Erythroblast (primary cell): Measurements from ENCODE around the gene PPHLN1.

Source experiments
- DNase-seq, 2 experiments: peaks; one replicate each; lab custom pipeline; 2025; lab: John Stamatoyannopoulos, UW
- GATA1 ChIP-seq: IDR thresholded peaks from 2 replicates; pipeline ENCODE4 v1.6.1; 2011; ENCODE audit warnings: low read depth, mild to moderate bottlenecking, control low read depth, low read length, moderate library complexity
- POLR2A ChIP-seq: IDR thresholded peaks from 2 replicates; pipeline ENCODE4 v1.6.1; 2011; ENCODE audit warnings: mild to moderate bottlenecking, low read length

The PPHLN1 gene, protein sequence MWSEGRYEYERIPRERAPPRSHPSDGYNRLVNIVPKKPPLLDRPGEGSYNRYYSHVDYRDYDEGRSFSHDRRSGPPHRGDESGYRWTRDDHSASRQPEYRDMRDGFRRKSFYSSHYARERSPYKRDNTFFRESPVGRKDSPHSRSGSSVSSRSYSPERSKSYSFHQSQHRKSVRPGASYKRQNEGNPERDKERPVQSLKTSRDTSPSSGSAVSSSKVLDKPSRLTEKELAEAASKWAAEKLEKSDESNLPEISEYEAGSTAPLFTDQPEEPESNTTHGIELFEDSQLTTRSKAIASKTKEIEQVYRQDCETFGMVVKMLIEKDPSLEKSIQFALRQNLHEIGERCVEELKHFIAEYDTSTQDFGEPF

DNA sequence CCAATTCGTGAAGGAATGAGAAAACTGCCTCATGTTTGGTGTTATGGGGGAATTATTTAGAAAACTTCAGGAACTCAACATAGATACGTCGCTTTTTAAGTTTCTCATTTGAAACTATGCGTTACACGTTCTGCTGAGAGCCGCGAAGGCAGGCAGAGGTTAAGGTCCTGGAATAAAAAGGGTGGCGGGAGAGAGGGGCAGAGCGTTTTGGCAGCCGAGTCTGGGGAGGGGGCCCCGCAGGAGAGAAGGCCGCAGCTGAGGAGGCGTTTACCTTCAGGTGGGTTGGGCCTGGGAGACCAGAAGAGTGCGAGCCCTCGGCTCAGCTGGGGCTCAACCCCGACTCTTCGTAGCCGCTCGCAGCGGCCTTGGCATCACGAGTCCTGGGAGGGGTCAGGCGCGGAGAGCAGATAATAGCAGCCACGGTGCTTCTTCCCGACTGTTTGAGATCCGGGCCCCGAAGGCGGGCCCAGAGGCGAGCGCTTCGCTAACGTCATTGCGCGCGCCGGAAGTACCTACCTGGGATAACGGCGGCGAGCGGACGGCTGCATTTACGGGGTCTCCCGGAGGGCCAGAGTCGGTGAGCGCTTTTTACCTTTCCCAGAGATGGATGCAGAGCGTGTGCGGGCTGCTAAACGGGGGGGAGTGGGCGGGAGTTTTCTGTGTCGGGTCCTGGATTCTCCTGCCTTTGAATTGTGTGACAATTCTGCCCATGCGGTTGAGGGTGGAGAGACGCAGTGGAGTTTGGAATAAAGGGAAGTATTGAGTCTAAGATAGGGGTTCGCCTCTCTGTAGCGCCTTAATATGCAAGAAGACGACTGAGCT is at the start of gene PPHLN1, which contains the start of gene ZCRB1:
PPHLN1 (plus strand) TSS at position 515 of the 822 bp plus-strand sequence. CDS start 9,736 bp downstream, outside the sequence.
ZCRB1 (minus strand) TSS at position 442 of the 822 bp plus-strand sequence. CDS start 1,992 bp downstream, outside the sequence.
- peak; percentile 94 for TF ChIP-seq POLR2A
- TF ChIP-seq GATA1, result no peak
- peak; percentile 93 to 94 for DNase-seq

DNA sequence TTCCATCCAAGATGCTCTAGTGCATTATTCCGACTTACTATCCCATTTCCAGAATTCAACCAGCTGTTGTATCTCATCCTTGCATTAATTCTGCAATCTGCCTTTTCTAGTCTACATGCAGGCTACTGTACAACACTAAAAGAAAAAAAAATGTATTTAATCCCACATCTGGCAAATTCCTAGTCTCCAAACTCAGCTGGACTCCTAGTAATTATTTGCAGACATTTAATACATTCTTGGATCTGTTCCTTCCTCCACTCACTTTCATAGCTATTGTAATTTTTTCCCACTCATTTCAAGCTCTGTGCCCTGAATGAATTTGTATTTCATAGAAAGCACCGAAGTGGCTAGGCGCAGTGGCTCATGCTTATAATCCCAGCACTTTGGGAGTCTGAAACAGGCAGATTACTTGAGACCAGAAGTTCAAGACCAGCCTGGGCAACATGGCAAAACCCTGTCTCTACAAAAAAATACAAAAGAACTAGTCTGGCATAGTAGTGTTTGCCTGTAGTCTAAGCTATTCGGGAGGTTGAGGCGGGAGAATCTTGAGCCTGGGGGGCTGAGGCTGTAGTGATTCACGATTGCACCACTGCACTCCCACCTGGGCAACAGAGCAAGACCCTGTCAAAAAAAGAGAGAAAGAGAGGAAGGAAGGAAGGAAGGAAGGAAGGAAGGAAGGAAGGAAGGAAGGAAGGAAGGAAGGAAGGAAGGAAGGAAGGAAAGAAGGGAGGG is 48.4 kb upstream of the PPHLN1 start:
- TF ChIP-seq GATA1 (no peak), POLR2A (no peak)

DNA sequence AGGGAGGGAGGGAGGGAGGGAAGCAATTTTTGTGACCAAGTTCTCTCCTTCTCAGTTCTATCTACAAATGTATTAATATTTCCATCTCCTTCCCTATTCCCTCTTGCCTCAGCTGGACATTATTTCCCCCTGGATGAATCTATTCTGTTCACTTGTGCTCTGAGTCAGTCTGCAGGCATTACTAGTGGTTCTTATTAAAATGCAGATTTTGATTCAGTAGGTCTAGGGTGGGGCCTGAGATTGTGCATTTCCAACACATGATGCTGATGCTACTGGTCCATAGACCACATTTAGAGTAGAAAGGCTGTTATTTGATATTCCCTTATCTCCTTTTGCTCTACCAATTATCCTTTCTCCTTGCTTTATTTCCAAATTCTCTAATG is 47.8 kb upstream of the PPHLN1 start:
- DNase-seq, result no peak
- TF ChIP-seq POLR2A (no peak), GATA1 (no peak)

More for the DNA sequence above, 48.4 kb upstream of the PPHLN1 start:
- no peak for DNase-seq

DNA sequence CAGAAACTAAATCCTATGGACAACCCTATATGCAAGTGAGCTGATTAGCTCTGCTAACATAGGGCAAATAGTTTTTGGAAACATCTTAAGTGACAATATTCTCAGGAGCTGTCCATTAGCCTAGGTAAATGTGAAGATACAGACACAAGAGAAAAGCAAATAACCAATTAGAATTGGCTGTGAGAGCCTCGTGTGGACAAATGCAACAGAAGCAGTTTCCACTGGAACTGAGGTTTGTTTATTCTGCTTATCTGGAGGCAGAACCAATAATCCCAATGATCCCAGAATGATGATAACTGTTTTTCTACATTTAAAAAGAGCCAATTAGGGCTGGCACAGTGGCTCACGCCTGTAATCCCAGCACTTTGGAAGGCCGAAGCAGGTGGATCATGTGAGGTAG is 44.7 kb upstream of the PPHLN1 start:
- DNase-seq, result no peak
- no peak for TF ChIP-seq GATA1

DNA sequence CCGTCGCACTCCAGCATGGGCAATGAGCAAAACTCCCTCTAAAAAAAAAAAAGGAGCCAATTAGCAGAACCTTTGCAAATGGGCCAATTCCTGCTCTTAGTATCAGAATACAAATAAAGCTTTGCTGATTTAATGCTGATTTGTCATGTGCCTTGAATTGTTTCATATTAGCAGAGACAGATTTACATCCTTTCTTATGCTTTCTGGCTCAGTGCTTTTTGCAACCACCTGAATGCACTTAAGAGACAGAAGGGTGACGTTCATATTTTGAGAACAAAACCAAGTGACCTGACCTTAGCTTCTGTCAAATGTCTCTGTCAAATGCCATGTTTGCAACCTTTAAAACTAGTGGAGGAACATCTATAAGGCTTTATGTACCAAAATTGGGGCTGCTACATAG is 44.1 kb upstream of the PPHLN1 start:
- TF ChIP-seq POLR2A (no peak), GATA1 (no peak)
- no peak for DNase-seq

DNA sequence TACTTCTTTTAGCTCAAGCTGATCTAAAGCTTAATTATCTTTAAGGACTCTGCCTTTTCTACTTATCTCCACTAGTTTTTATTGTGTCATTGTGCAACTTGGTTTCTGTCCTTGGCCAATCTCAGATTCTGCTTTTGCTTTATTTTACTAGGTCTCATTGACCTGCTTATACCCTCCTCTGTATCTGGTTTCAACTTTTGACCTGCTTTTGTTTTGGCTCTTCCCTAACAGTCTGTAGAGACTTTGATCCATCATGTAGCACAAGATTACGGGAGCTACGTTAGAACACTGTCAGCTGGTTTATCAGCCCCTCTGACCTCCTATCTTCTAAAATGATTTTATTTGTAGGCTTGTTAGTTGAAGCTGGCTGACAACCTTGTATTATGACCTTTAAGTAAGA is 43.7 kb upstream of the PPHLN1 start:
- no peak for TF ChIP-seq POLR2A
- TF ChIP-seq GATA1, result no peak
- no peak for DNase-seq

DNA sequence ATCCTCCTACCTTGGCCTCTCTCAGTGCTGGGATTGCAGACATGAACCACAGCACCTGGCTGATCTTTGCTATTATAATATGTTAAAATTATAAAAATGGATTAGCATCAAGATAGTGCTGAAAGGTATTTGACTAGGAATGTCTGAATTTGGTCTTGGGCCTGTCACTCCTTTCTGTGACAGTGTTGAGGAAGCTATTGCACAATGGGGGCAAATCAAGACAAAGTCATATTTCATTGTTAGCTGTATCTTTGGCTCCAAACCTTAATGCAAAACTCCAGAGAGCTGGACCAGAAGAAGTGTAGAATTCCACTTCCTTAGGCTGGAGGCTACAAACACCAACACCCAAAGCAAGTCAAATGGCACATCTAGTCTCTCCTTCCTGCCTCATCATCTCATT is 42.2 kb upstream of the PPHLN1 start:
- TF ChIP-seq POLR2A (no peak), GATA1 (no peak)
- no peak for DNase-seq

DNA sequence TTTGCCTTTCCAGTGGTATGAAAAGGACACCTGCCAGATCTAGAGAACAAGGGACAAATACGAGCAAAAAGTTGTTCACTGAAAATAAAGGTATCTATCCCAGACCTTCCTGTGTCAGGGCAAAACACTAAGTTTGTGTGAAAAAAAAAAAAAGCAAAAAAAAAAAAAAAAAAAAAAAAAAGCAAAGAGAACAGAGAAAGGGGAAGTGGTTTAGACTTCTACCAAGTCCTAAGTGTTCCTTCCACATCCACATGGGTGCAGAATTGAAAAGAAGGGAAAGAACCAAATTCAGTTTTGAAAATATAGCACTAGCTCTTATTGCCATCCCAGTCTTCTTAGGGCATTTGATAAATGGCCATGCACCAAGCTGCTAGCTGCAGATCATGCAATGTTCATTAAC is 41.8 kb upstream of the PPHLN1 start:
- no peak for TF ChIP-seq POLR2A
- no peak for TF ChIP-seq GATA1
- no peak for DNase-seq

DNA sequence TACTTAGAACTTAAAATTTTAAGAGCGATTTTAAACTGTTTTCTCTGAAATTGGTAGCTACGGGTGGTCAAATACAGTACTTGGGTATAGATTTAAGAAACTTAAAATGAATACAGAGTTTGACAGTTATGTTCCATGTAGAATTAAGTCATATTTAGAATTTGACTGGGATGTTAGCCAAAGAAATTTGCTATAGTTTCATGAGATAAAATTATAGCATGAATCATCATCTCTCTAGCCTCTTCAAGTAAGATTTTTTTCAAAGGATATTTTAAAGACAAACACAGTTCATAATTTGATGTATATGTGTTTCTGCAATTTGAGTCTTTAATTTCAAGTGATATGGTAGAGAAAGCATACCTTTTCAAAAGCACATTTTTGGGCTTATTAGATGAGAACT is 41.1 kb upstream of the PPHLN1 start:
- no peak for DNase-seq
- no peak for TF ChIP-seq GATA1
- no peak for TF ChIP-seq POLR2A

DNA sequence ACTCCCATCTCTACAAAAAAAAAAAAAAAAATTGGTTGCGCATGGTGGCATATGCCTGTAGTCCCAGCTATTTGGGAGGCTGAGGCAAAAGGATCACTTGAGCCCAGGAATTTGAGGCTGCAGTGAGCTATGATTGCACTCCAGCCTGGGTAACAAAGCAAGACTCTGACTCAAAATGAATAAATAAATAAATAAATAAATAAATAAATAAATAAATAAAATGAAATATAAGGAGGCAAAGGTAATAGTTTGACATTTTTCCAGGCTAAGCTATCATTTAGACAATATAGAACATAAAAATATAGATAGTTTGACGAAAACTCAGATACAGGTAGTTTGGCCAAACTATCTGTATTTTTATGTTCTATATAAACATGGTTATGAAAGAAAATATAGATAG is 40.5 kb upstream of the PPHLN1 start:
- TF ChIP-seq POLR2A, result no peak
- no peak for TF ChIP-seq GATA1
- DNase-seq, result no peak

DNA sequence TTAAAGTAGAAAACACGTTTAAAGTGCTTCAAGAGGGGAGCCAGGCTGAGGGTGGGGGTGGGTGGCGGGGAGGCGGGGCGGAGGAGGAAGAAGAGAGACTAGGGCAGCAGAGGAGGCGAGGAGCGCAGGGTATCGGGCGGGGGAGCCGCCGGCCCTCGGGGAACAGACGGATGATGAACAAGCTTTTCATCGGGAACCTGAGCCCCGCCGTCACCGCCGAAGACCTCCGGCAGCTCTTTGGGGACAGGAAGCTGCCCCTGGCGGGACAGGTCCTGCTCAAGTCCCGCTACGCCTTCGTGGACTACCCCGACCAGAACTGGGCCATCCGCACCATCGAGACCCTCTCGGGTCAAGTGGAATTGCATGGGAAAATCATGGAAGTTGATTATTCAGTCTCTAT is 39.2 kb upstream of the PPHLN1 start:
- DNase-seq, result no peak
- TF ChIP-seq GATA1, result no peak
- no peak for TF ChIP-seq POLR2A

DNA sequence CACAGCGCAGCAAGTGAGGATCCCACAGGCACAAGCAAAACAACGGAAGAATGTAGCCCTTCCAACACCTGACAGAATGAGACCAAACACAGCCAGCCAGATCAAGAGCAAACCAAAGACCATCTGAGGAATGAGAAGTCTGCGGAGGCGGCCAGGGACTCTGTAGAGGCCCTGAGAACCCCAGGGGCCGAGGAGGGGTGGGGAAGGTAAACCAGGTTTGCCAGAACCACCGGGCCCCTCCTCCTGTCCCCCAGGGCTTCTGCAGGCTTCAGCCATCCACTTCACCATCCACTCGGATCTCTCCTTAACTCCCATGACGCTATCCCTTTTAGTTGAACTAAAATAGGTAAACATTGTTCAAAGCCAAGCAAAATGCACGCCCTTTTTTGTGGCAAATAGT is 37.4 kb upstream of the PPHLN1 start:
- no peak for DNase-seq
- TF ChIP-seq GATA1 (no peak), POLR2A (no peak)

DNA sequence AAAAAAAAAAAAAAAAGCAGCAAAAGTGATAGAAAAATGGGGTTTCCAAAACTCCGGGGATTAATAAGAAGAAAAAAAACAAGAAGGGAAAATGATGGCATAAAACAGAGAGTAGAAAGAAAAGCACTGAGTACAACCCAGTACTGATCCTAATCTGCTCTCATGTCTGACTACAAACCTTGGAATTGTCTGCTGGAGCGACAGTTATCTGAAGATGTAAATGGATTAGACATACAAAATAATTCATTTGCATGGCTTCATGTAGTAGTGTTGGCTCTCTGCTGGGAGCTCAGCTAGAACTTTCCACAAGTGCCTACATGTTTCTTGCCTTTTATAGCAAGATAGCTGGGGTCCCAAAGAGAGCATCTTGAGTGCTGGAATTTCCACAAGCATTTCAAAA is 34.3 kb upstream of the PPHLN1 start:
- DNase-seq, result no peak
- TF ChIP-seq POLR2A, result no peak
- TF ChIP-seq GATA1, result no peak

DNA sequence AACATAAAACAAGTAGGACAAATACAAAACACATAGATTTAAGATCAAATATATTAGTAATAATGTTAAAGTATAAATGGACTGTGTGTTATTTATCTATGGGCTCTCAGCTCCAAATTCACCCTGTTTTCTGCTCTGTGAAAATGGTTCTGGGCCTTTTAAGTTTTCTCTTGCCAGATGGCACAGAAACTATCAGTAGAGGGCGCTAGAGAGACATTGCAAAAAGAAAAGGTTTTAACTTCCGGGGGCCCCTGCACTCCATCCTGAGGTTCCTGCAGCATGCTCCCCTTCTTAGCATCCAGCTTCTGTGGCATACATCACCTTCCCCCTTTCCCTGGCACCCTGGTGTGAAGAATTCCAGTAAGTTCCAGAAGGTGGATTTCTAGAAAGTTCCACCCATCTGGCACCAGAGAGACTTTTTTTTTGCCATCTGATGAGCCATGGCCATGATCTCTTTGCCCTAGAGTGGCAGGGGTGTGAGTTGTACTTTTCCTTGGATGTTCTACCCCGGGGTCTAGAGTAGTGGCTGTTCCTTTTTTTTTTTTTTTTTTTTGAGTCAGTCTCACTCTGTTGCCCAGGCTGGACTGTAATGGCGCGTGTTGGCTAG is 29.4 kb upstream of the PPHLN1 start:
- peak; percentile 64 to 74 for DNase-seq

More for the DNA sequence above, 29.4 kb upstream of the PPHLN1 start:
- no peak for TF ChIP-seq POLR2A
- TF ChIP-seq GATA1, result no peak
